Hippocampal formation (tissue), 2 donors: ENCODE measurements around the gene ATF2.

Source experiments
- DNase-seq, 2 donors: peaks; one replicate each; lab custom pipeline; 2025; lab: John Stamatoyannopoulos, UW

ATF2 gene, protein sequence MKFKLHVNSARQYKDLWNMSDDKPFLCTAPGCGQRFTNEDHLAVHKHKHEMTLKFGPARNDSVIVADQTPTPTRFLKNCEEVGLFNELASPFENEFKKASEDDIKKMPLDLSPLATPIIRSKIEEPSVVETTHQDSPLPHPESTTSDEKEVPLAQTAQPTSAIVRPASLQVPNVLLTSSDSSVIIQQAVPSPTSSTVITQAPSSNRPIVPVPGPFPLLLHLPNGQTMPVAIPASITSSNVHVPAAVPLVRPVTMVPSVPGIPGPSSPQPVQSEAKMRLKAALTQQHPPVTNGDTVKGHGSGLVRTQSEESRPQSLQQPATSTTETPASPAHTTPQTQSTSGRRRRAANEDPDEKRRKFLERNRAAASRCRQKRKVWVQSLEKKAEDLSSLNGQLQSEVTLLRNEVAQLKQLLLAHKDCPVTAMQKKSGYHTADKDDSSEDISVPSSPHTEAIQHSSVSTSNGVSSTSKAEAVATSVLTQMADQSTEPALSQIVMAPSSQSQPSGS

GRCh38 chr2:175167792-175168563 is at the start of gene ATF2:
Gene ATF2, minus strand, starts transcription at chr2:175168203. Its CDS starts 31,760 bp downstream, at chr2:175136443.
- peak; percentile 94 to 98 for DNase-seq

GRCh38 chr2:175207741-175208438 is 39.9 kb upstream of the ATF2 start:
- no peak for DNase-seq

DNA sequence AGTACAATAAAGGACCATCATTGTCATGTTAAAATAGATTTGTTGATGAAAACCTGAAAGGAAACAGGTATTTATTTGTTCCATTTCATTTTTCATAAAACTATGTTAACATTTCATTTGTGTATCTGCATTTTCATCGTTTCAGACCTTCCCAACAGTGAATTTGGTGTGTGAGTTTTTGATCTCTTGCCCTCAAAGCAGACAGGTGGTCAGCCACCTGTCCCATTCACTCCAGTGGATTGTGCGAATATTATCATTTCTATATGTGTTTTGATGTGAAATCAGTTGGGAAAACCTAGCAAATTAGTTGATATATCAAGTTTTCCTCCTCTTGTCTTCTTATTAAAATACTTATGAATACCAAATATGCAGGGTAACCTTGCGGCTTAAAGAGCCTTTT is 38.9 kb upstream of the ATF2 start:
- no peak for DNase-seq

DNA sequence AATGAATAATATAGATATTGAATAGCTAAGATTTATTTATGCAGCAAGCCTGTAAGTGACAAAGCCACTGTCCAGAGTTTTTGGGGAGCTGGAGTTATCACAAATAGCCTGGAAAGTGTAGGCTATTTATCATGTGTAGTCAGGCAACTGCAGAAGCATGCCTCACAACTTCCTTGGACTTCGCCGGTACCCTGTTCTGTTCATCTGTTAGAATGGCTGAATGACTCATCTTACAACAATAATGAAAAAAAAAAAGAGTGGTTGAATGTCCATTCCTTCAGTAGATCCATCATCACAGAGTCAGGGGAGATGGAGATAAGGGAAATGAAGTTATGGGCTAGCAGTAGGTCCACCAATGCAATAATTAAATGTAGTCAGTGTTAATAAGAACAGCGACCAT is 37.5 kb upstream of the ATF2 start:
- DNase-seq, result no peak

DNA sequence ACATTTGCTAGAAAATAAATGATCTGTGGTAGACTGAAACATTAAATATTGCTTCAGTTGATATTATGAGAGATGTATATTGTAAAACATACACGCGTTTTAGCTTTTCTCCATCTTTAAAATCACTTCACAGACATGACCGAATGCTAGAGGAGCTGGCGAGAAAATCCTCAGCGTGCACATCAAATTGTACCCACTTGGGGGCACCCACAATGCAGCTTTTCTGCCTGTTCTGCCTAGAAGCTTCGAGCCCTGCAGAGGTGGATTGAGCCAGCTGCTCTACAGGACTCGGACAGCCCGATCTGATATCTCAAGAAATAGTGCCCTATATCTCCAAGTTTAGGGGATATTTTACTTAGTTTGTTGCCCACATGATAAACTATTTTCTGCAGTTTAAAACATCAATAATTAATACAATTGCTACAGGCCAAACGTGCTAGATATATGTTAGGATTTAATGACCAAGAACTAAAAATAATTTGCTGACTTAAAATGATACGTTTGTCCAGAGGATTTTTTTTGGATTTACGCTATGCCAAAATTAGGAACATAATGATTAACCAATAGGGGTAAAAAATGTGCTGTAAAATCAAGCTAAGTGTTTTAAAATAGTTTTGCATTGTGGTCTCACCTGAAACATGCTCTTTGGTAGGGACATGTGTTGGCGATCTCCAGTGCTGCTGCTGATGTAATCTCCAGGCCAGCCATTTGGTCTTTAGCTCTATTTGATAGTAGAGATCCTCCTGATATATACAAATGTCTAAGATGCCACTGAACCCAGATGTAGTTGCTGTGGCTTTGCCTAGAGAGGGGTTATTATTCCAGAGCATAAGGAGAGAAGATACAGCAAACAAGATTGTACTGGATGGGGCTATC is 35.9 kb upstream of the ATF2 start:
- peak in 1 of 2 donors; percentile 6 for DNase-seq

- DNase-seq, result no peak
Observed at GRCh38 chr2:175195012-175195411, 27.0 kb upstream of the ATF2 start.

DNA sequence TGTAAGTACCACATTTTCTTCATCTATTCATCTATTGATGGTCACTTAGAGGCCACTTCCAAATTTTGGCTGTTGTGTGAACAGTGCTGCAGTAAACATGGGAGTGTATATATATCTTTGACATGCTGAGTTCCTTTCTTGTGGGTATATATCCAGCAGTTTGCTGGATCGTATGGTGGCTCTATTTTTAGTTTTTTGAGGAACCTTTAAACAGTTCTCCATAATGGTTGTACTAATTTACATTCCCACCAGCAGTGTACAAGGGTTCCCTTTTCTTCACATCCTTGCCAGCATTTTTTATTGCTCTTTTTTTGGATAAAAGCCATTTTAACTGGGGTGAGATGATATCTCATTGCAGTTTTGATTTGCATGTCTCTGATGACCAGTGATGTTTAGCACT is 20.8 kb upstream of the ATF2 start:
- no peak for DNase-seq

DNA sequence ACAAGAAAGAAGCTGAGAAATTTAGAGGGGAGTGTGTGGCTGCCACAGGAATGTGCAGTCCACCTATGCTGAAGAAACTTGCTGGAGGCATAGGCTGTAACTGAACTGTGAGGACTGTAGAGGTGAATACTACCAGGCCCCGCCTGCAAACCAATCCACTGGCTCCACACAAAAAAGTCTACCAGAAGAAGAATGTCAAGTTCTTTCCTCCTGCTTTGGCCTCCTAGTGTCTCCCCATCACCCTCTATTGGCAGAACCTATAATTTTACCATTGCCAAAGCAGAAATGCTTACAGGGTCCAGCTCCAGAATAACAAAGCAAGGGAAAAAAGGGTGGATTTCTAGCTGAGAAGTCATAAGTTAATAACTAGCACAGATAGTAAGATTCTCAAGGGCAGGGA is 19.4 kb upstream of the ATF2 start:
- DNase-seq, result no peak

GRCh38 chr2:175183674-175184073 is 15.7 kb upstream of the ATF2 start:
- no peak for DNase-seq

- DNase-seq, result no peak
Observed at GRCh38 chr2:175181877-175182308, 13.9 kb upstream of the ATF2 start.

GRCh38 chr2:175181104-175181876 is 13.3 kb upstream of the ATF2 start, which contains the start of gene ATP5MC3:
Gene ATP5MC3, minus strand, starts transcription at chr2:175181710. Its CDS starts 317 bp downstream, at chr2:175181393.
- peak; percentile 86 to 89 for DNase-seq

- no peak for DNase-seq
Observed at GRCh38 chr2:175180701-175181103, 12.7 kb upstream of the ATF2 start.

- no peak for DNase-seq
Observed at GRCh38 chr2:175176624-175177023, 8.6 kb upstream of the ATF2 start.

DNA sequence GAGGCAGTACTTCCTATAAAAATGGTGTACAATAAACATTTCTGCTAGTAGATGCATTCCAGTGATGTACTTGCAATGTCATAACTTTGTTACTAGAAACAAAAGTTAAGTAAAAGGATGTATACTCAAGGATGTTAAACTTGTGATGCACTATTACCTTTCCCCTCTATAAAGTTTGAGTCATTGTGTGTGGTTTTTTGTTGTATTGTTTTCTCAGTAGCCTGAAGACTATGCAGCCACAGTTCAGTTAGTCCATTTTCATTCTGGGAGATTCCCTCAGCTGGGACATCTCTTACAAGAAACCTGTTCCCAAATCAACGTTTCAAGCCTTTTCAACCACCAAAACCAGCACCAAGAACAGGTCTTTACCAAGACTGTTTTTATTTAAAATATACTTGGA is 7.9 kb upstream of the ATF2 start:
- DNase-seq, result no peak

DNA sequence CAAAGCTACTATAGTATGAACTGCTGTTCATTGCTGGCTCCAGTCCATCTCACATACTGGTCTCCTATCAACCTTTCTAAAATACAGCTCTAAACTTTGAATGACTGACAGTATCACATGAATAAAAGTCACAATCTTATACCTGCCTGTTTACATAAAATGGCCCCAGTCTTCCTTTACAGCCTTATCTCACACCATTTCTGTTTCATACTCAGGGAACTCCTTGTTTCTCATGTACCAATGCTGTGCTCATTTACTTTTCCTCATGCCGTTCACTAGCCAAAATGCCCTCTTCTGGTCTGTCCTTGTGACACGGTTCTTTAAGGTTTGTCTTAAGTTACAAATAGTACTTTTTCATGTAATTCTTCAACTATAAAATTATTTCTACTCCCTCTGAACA is 7.3 kb upstream of the ATF2 start:
- DNase-seq, result no peak

GRCh38 chr2:175170659-175171304 is 2.8 kb upstream of the ATF2 start:
- no peak for DNase-seq

DNA sequence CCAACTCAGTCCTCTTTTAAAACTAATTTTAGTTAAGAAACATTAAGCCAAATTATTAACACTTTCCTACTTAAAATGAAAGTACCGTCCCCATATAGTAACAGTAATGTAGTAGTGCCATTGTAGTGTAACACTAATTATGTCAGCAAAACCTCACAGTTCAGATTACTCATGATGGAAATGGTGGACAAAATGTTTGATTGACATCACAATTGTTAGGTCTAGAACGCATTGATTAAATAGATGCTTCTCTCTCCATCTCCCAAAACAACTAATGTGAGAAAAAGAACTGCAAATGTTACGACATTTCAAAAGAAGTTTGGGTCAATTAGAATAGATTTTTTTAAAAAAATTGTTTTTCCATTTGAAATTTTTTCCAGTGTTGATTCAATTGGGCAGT is 1.2 kb upstream of the ATF2 start:
- DNase-seq, result no peak

DNA sequence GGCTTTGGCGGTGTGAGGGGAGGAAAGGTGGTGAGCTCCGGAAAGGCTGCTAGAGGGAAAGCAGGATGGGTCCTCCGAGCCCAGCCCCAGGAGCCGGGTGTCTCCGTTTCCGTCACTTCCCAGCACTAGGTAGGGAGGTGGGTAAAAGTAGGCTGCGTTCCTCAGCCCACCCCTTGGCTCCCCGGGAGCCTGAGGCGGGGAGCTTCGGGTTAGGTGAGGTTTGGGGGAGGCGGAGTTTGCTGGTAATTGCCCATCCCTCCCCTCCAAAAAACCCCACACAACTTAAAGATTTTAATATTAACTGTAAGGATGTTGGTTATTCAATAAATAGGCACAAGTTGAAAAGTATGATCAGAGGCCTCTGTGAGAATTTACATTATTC is 552 bp upstream of the ATF2 start:
- DNase-seq, result no peak

DNA sequence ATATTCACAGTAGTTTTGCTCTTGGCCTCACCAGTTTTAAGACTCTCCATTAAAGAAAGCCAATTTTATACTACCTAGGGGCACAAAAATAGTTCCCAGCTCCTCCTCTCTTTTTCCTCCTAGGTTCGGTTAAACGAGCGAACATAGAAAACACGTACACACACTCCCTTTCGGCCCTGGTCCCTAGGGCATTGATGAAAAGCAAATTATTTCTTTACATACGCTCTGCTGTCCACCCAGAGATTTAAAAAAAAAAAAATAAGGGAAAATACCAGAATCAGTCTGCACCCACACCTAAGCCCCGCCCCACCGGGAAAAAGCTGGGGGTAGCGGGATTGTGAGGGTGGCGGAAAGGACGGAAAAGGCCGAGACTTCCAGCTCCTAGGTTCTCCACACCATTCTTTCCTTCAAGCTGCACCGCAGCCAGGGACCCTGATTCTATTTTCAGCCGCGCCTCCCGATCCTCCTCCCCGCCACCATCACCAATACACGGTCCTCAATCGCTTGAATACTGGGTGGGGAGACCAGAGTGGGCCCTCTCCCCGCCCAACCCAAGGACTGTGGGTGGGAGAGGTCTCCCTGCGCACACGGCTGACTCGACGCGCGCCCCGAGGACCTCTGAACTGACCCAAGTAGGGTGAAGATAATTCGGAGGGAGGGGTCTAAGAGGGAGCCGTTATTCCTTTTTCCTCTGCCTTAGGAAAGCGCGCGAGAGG is 769 bp downstream of the ATF2 start:
- peak in 1 of 2 donors; percentile 14 for DNase-seq
